GM23338 (cell line): ENCODE measurements around the gene TADA2A. TPM values are rescaled to one million over a fixed set of nuclear protein-coding genes. Genes with fewer than 3 reads are reported as not detected.
A peak's percentile ranks its signal among the peaks of the same experiment; 100 is the strongest.

Source experiments
- ATAC-seq: fragments of 200-7000 bp; cut with Tn5 transposase; 3 replicates; pipeline ENCODE4 v1.9.1; 2020
- DNase-seq: peaks from one replicate; pipeline ENCODE4 v3.0.0-alpha.2; 2015; ENCODE audit warnings: low spot score
- H2AFZ ChIP-seq: fragments of 200-600 bp; sonication (generic); 2 replicates; pipeline ENCODE4 v1.8.0; 2016; ENCODE audit warnings: antibody characterized with exemption, mild to moderate bottlenecking, moderate library complexity
- H3F3A ChIP-seq: fragments of 200-600 bp; sonication (generic); replicated peaks from 2 replicates; pipeline ENCODE4 v1.8.0; 2017; ENCODE audit warnings: antibody characterized with exemption, mixed run types, low read depth
- H3K27ac ChIP-seq: fragments of 200-600 bp; sonication (generic); 2 replicates; pipeline ENCODE4 v1.6.1; 2016; ENCODE audit warnings: low read depth
- H3K27me3 ChIP-seq: fragments of 200-600 bp; sonication (generic); 2 replicates; pipeline ENCODE4 v1.8.0; 2016; ENCODE audit warnings: mild to moderate bottlenecking, mixed run types, moderate library complexity; ENCODE audit not compliant: insufficient read depth
- H3K36me3 ChIP-seq: fragments of 200-600 bp; sonication (generic); 2 replicates; pipeline ENCODE4 v1.8.0; 2016; ENCODE audit warnings: mild to moderate bottlenecking; ENCODE audit not compliant: insufficient read depth
- H3K4me1 ChIP-seq: fragments of 200-600 bp; sonication (generic); 2 replicates; pipeline ENCODE4 v1.8.0; 2016; ENCODE audit warnings: mild to moderate bottlenecking, moderate library complexity; ENCODE audit not compliant: insufficient read depth
- H3K4me2 ChIP-seq: fragments of 200-600 bp; sonication (generic); 2 replicates; pipeline ENCODE4 v1.7.1; 2017; ENCODE audit warnings: mixed run types
- H3K4me3 ChIP-seq: fragments of 200-600 bp; sonication (generic); 2 replicates; pipeline ENCODE4 v1.6.1; 2016; ENCODE audit warnings: mixed run types
- H3K79me2 ChIP-seq: fragments of 200-600 bp; sonication (generic); replicated peaks from 2 replicates; pipeline ENCODE4 v1.8.0; 2017; ENCODE audit warnings: mild to moderate bottlenecking; ENCODE audit not compliant: insufficient read depth
- H3K9me2 ChIP-seq: fragments of 200-600 bp; sonication (generic); 2 replicates; pipeline ENCODE4 v1.8.0; 2017; ENCODE audit not compliant: insufficient read depth
- H4K20me1 ChIP-seq: fragments of 200-600 bp; sonication (generic); replicated peaks from 2 replicates; pipeline ENCODE4 v1.8.0; 2017; ENCODE audit warnings: mild to moderate bottlenecking; ENCODE audit not compliant: insufficient read depth
- H3K27ac Mint-ChIP-seq: 2 replicates; pipeline ENCODE4 v1.8.0; 2020; ENCODE audit warnings: inconsistent platforms, mild to moderate bottlenecking, moderate library complexity, mixed read lengths
- H3K27me3 Mint-ChIP-seq: 3 replicates; pipeline ENCODE4 v1.8.0; 2022; ENCODE audit warnings: low read depth, mild to moderate bottlenecking, moderate library complexity, mixed read lengths, inconsistent platforms; ENCODE audit not compliant: insufficient read depth, poor library complexity
- H3K36me3 Mint-ChIP-seq: 3 replicates; pipeline ENCODE4 v1.8.0; 2021; ENCODE audit warnings: low read depth, mild to moderate bottlenecking, inconsistent platforms, moderate library complexity, mixed read lengths
- H3K4me1 Mint-ChIP-seq: 3 replicates; pipeline ENCODE4 v1.8.0; 2020; ENCODE audit warnings: mild to moderate bottlenecking, inconsistent platforms, mixed read lengths
- H3K4me3 Mint-ChIP-seq: 3 replicates; pipeline ENCODE4 v1.8.0; 2021; ENCODE audit warnings: moderate library complexity, mild to moderate bottlenecking, inconsistent platforms, mixed read lengths
- H3K9me3 Mint-ChIP-seq: 3 replicates; pipeline ENCODE4 v1.8.0; 2020; ENCODE audit warnings: moderate library complexity, mild to moderate bottlenecking, inconsistent platforms, mixed read lengths
- EZH2phosphoT487 ChIP-seq: fragments of 200-600 bp; sonication (generic); IDR thresholded peaks from one replicate; pipeline ENCODE4 v1.8.1; 2018; ENCODE audit warnings: antibody characterized with exemption; ENCODE audit not compliant: unreplicated experiment
- NANOG ChIP-seq: IDR thresholded peaks from 2 replicates; pipeline ENCODE4 v1.6.1; 2016; ENCODE audit warnings: antibody characterized with exemption, borderline replicate concordance
- POLR2AphosphoS5 ChIP-seq: IDR thresholded peaks from 2 replicates; pipeline ENCODE4 v1.6.1; 2016; ENCODE audit warnings: antibody characterized with exemption, low read depth
- STAT1 ChIP-seq: IDR thresholded peaks from one replicate; pipeline ENCODE4 v1.6.1; 2016; ENCODE audit warnings: antibody characterized with exemption; ENCODE audit not compliant: unreplicated experiment
- ZNF114 ChIP-seq: fragments of 250-450 bp; sonication (Bioruptor Pico); IDR thresholded peaks from 2 replicates; pipeline ENCODE4 v1.5.0; 2020; ENCODE audit warnings: mild to moderate bottlenecking, moderate library complexity
- ZNF331 ChIP-seq: fragments of 250-450 bp; sonication (Bioruptor Pico); IDR thresholded peaks from 2 replicates; pipeline ENCODE4 v1.5.0; 2020; ENCODE audit warnings: low read depth, mild to moderate bottlenecking, moderate library complexity
- polyA plus RNA-seq: library from polyadenylated mRNA; unstranded; fragments of >200 nt; fragmentation: Nextera tagmentation; extraction: Ambion mirVana; gene quantifications from 2 replicates; pipeline ENCODE4 v1.2.1, GENCODE V29; 2016
- total RNA-seq: library from RNA; depleted of rRNA; stranded (reverse); fragments of >200 nt; shearing (Covaris generic); gene quantifications from 2 replicates; pipeline ENCODE4 v1.2.3, GENCODE V29; 2014
- TF ChIP-seq, protein P1 (sequence below): fragments of 250-450 bp; sonication (Bioruptor Pico); IDR thresholded peaks from 2 replicates; pipeline ENCODE4 v1.5.0; 2020; ENCODE audit warnings: mild to moderate bottlenecking, moderate library complexity
- TF ChIP-seq, protein P2 (sequence below): IDR thresholded peaks from one replicate; pipeline ENCODE4 v1.6.1; 2018; ENCODE audit warnings: antibody characterized with exemption; ENCODE audit not compliant: unreplicated experiment
- TF ChIP-seq, protein P3 (sequence below), 2 experiments: fragments of 200-600 bp in 1 of 2; sonication (generic) in 1 of 2; conservative IDR thresholded peaks; 2 replicates each; pipeline versions ENCODE4 v1.5.1 to v1.6.1; 2016 to 2017; ENCODE audit warnings: antibody characterized with exemption in 2 of 2, low read depth in 2 of 2, mild to moderate bottlenecking in 2 of 2, moderate library complexity in 1 of 2
- TF ChIP-seq, protein P4 (sequence below): IDR thresholded peaks from 2 replicates; pipeline ENCODE4 v1.6.1; 2016; ENCODE audit warnings: antibody characterized with exemption

The TADA2A gene
- total and polyA plus RNA-seq, 2 experiments from 2014 or later = 14.5 to 17.1 TPM

DNA sequence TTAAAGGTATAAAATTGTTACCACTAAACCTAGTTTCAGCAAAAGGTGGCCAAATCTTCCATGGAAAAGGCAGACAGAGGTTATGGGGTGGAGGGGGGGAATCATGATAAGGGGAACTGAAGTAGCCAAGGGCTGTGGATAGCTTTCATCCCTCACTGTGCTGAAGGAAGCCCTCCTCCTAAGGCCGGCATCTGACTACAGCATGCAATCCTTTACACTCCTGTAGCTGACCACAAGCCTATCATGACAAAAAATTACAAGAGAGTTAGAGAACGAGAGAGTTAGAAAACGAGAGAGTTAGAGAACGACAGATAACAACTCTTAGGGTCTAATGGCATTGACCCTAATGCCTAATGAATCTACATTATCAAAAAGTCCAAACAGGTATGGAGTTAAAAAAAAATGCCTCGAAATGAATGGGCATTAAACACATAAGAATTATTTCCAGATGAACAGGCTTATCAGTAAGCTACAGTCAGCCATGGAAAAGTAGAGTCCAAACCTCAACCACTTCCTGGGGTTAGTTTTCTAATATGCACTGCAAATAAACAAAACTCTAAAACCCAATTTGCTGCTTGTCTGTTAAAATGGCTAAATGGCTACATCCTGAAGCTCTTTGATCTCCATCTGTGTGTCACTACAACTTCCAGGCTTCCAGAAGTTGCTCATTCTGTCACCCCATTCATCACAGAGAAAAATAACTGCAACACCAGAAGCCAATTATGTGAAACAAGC lies 112.7 kb downstream of the TADA2A start:
- Histone ChIP-seq H3K27me3 (no peaks in the 10 kb centered on the region), H4K20me1 (peaks cover 9% of the 10 kb centered on the region), H3F3A (0 out of 2 replicates have a peak, but pooled peaks cover 3% of the 10 kb centered on the region), H3K9me2 (no peaks in the 10 kb centered on the region), H3K4me1 (no peaks in the 10 kb centered on the region), H3K36me3 (peaks cover 3% of the 10 kb centered on the region; the same call in 1 of the 2 replicates), H2AFZ (no peak overlapping the region), H3K4me2 (no peak overlapping the region), H3K79me2 (no peaks in the 10 kb centered on the region), H3K27ac (0 out of 2 replicates have a peak overlapping the region, but pooled peaks have one; percentile 26), H3K4me3 (no peak overlapping the region)
- peaks cover 2% of the 10 kb centered on the region for H3K27me3 Mint-ChIP-seq
- TF ChIP-seq POLR2AphosphoS5 (no peak), ZNF331 (CRISPR knock-in tag) (no peak), EZH2phosphoT487 (no peak), ZNF114 (CRISPR knock-in tag) (no peak), STAT1 (no peak), NANOG (no peak)
- TF ChIP-seq, protein P1, sequence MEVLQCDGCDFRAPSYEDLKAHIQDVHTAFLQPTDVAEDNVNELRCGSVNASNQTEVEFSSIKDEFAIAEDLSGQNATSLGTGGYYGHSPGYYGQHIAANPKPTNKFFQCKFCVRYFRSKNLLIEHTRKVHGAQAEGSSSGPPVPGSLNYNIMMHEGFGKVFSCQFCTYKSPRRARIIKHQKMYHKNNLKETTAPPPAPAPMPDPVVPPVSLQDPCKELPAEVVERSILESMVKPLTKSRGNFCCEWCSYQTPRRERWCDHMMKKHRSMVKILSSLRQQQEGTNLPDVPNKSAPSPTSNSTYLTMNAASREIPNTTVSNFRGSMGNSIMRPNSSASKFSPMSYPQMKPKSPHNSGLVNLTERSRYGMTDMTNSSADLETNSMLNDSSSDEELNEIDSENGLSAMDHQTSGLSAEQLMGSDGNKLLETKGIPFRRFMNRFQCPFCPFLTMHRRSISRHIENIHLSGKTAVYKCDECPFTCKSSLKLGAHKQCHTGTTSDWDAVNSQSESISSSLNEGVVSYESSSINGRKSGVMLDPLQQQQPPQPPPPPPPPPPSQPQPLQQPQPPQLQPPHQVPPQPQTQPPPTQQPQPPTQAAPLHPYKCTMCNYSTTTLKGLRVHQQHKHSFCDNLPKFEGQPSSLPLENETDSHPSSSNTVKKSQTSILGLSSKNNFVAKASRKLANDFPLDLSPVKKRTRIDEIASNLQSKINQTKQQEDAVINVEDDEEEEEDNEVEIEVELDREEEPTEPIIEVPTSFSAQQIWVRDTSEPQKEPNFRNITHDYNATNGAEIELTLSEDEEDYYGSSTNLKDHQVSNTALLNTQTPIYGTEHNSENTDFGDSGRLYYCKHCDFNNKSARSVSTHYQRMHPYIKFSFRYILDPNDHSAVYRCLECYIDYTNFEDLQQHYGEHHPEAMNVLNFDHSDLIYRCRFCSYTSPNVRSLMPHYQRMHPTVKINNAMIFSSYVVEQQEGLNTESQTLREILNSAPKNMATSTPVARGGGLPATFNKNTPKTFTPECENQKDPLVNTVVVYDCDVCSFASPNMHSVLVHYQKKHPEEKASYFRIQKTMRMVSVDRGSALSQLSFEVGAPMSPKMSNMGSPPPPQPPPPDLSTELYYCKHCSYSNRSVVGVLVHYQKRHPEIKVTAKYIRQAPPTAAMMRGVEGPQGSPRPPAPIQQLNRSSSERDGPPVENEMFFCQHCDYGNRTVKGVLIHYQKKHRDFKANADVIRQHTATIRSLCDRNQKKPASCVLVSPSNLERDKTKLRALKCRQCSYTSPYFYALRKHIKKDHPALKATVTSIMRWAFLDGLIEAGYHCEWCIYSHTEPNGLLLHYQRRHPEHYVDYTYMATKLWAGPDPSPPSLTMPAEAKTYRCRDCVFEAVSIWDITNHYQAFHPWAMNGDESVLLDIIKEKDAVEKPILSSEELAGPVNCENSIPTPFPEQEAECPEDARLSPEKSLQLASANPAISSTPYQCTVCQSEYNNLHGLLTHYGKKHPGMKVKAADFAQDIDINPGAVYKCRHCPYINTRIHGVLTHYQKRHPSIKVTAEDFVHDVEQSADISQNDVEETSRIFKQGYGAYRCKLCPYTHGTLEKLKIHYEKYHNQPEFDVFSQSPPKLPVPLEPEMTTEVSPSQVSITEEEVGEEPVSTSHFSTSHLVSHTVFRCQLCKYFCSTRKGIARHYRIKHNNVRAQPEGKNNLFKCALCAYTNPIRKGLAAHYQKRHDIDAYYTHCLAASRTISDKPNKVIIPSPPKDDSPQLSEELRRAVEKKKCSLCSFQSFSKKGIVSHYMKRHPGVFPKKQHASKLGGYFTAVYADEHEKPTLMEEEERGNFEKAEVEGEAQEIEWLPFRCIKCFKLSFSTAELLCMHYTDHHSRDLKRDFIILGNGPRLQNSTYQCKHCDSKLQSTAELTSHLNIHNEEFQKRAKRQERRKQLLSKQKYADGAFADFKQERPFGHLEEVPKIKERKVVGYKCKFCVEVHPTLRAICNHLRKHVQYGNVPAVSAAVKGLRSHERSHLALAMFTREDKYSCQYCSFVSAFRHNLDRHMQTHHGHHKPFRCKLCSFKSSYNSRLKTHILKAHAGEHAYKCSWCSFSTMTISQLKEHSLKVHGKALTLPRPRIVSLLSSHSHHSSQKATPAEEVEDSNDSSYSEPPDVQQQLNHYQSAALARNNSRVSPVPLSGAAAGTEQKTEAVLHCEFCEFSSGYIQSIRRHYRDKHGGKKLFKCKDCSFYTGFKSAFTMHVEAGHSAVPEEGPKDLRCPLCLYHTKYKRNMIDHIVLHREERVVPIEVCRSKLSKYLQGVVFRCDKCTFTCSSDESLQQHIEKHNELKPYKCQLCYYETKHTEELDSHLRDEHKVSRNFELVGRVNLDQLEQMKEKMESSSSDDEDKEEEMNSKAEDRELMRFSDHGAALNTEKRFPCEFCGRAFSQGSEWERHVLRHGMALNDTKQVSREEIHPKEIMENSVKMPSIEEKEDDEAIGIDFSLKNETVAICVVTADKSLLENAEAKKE = no peak
- TF ChIP-seq, protein P2, sequence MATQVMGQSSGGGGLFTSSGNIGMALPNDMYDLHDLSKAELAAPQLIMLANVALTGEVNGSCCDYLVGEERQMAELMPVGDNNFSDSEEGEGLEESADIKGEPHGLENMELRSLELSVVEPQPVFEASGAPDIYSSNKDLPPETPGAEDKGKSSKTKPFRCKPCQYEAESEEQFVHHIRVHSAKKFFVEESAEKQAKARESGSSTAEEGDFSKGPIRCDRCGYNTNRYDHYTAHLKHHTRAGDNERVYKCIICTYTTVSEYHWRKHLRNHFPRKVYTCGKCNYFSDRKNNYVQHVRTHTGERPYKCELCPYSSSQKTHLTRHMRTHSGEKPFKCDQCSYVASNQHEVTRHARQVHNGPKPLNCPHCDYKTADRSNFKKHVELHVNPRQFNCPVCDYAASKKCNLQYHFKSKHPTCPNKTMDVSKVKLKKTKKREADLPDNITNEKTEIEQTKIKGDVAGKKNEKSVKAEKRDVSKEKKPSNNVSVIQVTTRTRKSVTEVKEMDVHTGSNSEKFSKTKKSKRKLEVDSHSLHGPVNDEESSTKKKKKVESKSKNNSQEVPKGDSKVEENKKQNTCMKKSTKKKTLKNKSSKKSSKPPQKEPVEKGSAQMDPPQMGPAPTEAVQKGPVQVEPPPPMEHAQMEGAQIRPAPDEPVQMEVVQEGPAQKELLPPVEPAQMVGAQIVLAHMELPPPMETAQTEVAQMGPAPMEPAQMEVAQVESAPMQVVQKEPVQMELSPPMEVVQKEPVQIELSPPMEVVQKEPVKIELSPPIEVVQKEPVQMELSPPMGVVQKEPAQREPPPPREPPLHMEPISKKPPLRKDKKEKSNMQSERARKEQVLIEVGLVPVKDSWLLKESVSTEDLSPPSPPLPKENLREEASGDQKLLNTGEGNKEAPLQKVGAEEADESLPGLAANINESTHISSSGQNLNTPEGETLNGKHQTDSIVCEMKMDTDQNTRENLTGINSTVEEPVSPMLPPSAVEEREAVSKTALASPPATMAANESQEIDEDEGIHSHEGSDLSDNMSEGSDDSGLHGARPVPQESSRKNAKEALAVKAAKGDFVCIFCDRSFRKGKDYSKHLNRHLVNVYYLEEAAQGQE = no peak
- TF ChIP-seq, protein P3, sequence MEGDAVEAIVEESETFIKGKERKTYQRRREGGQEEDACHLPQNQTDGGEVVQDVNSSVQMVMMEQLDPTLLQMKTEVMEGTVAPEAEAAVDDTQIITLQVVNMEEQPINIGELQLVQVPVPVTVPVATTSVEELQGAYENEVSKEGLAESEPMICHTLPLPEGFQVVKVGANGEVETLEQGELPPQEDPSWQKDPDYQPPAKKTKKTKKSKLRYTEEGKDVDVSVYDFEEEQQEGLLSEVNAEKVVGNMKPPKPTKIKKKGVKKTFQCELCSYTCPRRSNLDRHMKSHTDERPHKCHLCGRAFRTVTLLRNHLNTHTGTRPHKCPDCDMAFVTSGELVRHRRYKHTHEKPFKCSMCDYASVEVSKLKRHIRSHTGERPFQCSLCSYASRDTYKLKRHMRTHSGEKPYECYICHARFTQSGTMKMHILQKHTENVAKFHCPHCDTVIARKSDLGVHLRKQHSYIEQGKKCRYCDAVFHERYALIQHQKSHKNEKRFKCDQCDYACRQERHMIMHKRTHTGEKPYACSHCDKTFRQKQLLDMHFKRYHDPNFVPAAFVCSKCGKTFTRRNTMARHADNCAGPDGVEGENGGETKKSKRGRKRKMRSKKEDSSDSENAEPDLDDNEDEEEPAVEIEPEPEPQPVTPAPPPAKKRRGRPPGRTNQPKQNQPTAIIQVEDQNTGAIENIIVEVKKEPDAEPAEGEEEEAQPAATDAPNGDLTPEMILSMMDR (conservative IDR thresholded peaks at IDR 0.05; ENCODE audit: low read depth in 2 of 2) = no peak
- TF ChIP-seq, protein P4, sequence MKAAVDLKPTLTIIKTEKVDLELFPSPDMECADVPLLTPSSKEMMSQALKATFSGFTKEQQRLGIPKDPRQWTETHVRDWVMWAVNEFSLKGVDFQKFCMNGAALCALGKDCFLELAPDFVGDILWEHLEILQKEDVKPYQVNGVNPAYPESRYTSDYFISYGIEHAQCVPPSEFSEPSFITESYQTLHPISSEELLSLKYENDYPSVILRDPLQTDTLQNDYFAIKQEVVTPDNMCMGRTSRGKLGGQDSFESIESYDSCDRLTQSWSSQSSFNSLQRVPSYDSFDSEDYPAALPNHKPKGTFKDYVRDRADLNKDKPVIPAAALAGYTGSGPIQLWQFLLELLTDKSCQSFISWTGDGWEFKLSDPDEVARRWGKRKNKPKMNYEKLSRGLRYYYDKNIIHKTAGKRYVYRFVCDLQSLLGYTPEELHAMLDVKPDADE = no peak
- no peaks in the 10 kb centered on the region for H3K4me1 Mint-ChIP-seq
- no peaks in the 10 kb centered on the region for H3K9me3 Mint-ChIP-seq
- DNase-seq (no peak), ATAC-seq (no peak)
- no peak overlapping the region for H3K4me3 Mint-ChIP-seq
- H3K36me3 Mint-ChIP-seq = peaks cover 29% of the 10 kb centered on the region
- no peak overlapping the region for H3K27ac Mint-ChIP-seq
